Femur (tissue), 1 donor: ENCODE data around the gene DLG5.
A peak's percentile ranks its signal among the peaks of the same experiment; 100 is the strongest.

Experiments used
- DNase-seq: peaks from one replicate; pipeline ENCODE4 v3.0.0-alpha.2; 2017

The DLG5 gene

DNA sequence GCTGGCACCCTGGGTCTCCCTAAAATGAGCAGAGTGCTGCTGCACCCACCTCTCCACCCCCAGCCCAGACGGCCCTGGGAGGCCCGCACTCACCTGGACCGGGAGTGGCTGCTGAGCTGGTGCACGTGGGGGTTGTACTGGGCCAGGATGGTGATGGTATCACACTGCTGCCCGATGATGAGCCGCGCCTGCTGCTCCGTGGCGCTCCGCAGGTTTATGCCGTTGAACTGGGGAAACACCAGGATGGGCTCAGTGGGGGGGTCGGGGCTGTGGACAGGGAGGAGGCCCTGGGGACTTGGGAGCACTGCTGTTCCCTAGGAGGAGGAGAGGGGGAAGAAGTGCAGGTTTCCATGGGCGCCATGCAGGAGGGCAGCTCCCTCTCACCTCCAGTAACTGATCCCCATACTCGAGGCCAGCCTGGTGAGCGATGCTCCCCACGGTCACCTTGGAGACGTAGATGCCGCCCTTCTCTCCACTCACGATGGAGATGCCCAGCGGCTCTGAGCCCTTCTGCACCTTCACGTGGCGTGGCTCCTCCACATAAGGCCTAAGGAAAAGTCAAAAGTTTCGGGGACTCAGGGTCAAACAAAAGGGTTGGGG is 114.6 kb downstream of the DLG5 start:
- no peak for DNase-seq

GRCh38 chr10:77810446-77811335 is 115.9 kb downstream of the DLG5 start:
- no peak for DNase-seq

DNA sequence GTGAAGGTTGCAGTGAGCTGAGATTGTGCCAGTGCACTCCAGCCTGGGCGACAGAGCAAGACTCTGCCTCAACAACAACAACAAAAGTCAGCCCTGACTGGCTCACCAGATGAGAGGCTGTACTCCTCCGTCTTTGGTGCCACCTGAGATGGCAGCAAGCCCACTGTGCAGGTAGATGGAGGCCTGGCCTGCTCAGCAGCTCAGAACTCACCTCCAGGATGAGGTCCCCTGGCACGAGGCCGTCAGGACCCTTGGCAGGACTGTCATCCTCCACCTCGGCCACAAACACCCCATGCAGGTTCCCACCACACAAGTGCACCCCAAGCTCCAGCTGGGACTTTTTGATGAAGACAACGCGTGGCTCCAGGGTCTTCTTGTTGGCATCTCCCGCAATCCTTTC is 117.2 kb downstream of the DLG5 start:
- DNase-seq: no peak

GRCh38 chr10:77807706-77808105 is 118.8 kb downstream of the DLG5 start:
- no peak for DNase-seq

GRCh38 chr10:77806511-77807157 is 119.9 kb downstream of the DLG5 start:
- no peak for DNase-seq

DNA sequence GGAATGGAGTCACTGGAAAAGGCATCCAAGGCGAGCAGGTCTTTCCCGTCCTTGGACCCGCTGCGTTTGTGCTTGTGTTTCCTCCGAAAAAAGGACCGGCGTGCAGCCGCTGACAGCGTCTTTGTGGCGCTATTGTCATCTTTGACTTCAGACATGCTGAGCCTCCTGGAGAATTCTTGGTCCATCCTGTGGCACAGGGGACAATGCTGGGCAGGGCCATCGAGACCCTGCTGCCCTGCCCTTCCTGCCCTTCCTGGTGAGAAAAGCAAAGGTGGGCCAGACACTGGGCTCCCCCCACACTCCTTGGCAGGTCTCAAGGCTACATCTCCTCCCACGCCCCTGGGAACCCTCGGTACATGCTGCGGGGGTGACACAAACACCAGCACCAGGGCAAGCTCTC is 120.9 kb downstream of the DLG5 start:
- DNase-seq: peak; percentile 10

DNA sequence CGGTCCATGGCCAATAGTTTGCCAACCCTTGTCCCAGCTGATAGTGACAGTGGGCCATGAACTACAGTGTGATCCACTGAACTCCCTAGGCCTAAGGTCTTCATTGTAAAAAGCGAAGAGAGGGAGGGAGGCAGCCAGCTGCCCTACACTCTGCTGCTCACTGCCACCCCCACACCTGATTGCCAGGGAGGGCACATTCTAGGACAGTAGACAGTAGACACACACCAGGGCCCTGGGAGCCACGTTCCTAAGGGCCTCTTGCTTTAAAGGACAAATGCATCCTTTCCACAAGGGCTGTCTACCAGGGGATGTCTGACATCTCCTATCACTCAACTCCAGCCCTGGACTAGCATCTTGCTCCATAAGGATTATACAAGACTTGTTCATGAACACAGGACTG is 122.2 kb downstream of the DLG5 start:
- DNase-seq: no peak

DNA sequence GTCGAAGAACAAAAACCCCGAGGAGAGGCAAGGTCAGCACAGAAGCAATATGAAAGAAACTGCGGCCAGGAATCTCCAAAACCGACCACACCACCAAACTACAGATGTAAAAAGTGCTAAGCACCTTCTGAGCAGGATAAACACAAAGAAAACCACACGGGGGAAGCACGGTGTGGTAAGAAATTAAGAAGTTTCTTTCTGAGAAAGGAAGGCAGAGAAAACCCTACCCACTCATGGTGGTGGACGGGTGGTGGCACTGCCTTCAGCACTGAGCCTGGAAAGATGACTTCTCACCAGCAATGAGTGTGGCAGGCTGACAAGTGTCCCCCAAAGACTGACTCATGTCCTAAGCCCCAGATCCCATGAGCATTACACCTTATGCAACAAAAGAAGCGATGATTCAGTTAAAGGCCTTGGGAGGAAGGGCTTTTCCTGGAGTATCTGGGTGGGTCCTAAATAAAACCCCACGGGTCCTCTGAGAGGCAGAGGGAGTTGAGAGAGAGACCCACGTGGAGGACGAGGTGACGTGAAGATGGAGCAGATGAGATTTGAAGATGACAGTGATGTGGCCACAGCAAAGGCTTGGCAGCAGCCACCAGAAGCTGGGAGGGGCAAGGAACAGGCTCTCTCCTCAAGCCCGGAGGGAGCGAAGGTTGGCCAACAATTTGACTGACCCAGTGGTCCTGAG is 124.9 kb downstream of the DLG5 start:
- no peak for DNase-seq

GRCh38 chr10:77800738-77801266 is 125.8 kb downstream of the DLG5 start:
- DNase-seq: no peak

GRCh38 chr10:77800320-77800719 is 126.2 kb downstream of the DLG5 start:
- no peak for DNase-seq

- DNase-seq: no peak
Observed at GRCh38 chr10:77799352-77799751, 127.2 kb downstream of the DLG5 start.

GRCh38 chr10:77798940-77799339 is 127.6 kb downstream of the DLG5 start:
- DNase-seq: no peak

- no peak for DNase-seq
Observed at GRCh38 chr10:77796311-77796915, 130.1 kb downstream of the DLG5 start.

DNA sequence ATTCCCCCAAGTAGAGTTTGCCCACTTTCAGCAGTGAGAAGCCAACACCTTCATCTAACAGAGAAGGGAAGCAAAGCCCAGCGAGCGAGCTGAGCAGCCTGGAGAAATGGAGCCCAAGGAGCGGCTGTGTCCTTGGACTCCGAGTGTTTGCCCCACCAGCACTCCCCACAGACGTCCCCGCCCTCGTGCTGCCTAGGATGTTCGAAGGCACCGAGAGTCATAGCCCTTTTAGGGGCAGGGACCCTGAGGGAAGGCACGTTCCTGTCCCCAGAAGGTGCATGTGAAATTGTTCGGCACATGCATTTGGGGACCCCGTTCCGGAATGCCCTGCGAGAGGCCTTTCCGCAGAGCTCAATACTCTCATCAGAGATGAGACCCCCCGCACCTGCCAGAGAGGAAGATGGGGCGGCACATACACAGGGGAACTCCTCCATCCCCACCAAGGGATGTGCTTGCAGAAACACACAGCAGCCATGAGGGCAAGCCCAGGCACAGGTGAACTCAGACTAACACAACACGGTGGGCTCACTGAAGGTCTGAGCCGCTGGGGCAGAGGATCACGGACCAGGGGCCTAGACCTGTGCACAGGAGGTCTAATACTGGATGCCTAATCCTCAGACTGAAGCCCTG is 131.0 kb downstream of the DLG5 start:
- DNase-seq: no peak

GRCh38 chr10:77794256-77795142 is 132.1 kb downstream of the DLG5 start:
- no peak for DNase-seq

DNA sequence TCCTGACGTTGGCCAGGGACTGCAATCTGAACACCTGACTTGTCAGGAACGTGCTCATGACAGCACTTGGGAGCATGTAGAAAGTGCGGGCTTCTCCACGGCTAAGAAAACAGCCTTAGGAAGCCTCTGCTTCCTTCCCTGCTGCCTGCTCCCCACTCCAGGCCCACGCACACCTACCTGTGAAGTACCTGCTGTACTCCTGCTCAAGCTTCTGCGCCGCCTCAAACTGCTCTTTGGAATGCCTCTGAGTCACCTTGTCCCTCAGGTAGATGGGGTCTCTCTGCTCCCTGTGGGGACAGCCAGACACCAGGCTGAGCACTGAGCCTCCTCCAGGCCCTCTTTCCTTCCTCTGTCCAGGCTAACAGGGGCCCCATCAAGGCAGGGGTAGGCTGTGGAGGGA is 132.7 kb downstream of the DLG5 start:
- DNase-seq: no peak

- DNase-seq: no peak
Observed at GRCh38 chr10:77792155-77792554, 134.4 kb downstream of the DLG5 start.

DNA sequence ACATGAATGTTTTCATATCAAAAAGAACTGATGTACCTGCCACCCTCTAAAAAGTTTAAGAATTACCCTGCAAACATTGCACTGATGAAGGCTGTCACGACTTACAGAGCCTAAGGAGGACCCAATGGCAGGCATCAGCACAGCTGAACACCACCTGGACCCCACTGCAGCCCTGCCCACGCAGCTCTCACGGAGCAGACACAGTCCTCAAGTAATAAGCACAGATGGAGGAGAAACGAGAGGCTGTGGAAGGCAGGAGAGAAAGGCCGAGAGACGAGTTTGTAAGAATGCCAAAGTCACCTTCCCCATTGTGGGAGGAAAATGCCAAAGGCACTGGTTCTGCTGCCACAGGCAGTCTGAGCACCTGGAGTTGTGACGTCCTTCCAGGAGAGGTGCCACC is 135.0 kb downstream of the DLG5 start:
- no peak for DNase-seq

GRCh38 chr10:77789861-77790260 is 136.7 kb downstream of the DLG5 start:
- DNase-seq: no peak

DNA sequence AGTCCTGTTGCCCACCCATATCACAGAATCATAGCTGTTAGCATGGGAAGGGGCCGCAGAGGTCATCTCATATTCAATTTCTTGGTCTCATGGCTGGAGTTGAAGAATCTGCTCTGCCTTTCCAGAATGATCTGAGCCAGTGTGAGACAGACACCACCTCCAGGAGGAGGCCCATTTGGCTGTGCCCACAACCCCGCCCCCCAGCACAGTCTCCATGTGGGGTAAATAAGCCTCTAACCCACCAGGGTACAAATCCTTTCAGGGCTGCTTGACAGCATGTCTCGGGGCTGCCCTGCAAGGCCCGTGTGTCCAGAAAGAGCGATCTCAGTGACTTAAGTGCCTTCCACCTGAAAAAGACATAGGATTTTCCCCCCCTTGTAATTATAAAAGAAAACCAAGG is 137.5 kb downstream of the DLG5 start:
- DNase-seq: no peak

GRCh38 chr10:77788496-77789010 is 138.0 kb downstream of the DLG5 start:
- DNase-seq: no peak
